Vagina (tissue), 2 donors: ENCODE measurements around the gene HS6ST3. TPM values are rescaled to one million over a fixed set of nuclear protein-coding genes. Genes with fewer than 3 reads are reported as not detected.

Experiments used
- DNase-seq, 2 donors: peaks; one replicate each; pipeline ENCODE4 v3.0.0-alpha.2; 2017; ENCODE audit errors: extremely low spot score in 2 of 2
- H3K27ac ChIP-seq: fragments of 200-600 bp; sonication (generic); one replicate; pipeline ENCODE4 v1.5.1; 2019
- H3K27me3 ChIP-seq: fragments of 200-600 bp; sonication (generic); one replicate; pipeline ENCODE4 v1.5.1; 2019
- H3K36me3 ChIP-seq, 2 donors: fragments of 200-600 bp; sonication (generic); one replicate each; pipeline ENCODE4 v1.5.1; 2017 to 2019
- H3K4me1 ChIP-seq: fragments of 200-600 bp; sonication (generic); one replicate; pipeline ENCODE4 v1.5.1; 2019
- H3K4me3 ChIP-seq, 2 donors: fragments of 200-600 bp; sonication (generic); 1 replicate in 1 of 2; 2 replicates in 1 of 2; pipeline ENCODE4 v1.5.1; 2016 to 2019
- H3K9me3 ChIP-seq: fragments of 200-600 bp; sonication (generic); one replicate; pipeline ENCODE4 v1.5.1; 2019
- CTCF ChIP-seq, 3 experiments: fragments of 450-650 bp in 2 of 3; fragments of 200-600 bp in 1 of 3; sonication (generic) in 1 of 3; IDR thresholded peaks; one replicate each; pipeline ENCODE4 v1.5.1; 2017 to 2019; ENCODE audit warnings: antibody characterized with exemption in 3 of 3, mild to moderate bottlenecking in 2 of 3, moderate library complexity in 2 of 3
- POLR2A ChIP-seq, 2 donors: fragments of 450-650 bp; IDR thresholded peaks; one replicate each; pipeline ENCODE4 v1.6.1; 2017; ENCODE audit warnings: antibody characterized with exemption in 2 of 2, mild to moderate bottlenecking in 2 of 2, moderate library complexity in 2 of 2
- POLR2AphosphoS5 ChIP-seq, 2 donors: sonication (generic); formaldehyde crosslinking; IDR thresholded peaks; one replicate each; pipeline ENCODE4 v1.9.0; 2017; ENCODE audit warnings: antibody characterized with exemption in 2 of 2, mild to moderate bottlenecking in 2 of 2, low read depth in 1 of 2; ENCODE audit not compliant: insufficient read depth in 1 of 2
- intact Hi-C: fragments of 100-400 bp; cut with DNase I; formaldehyde crosslinking; loops from one replicate; pipeline ENCODE4 v1.15.1; 2023
- total RNA-seq: library from RNA; depleted of rRNA; stranded (reverse); fragments of >200 nt; gene quantifications from one replicate; pipeline ENCODE4 v1.2.3, GENCODE V29; 2016

The HS6ST3 gene
- total RNA-seq, 1 donor from 2014 or later, result 0.49 TPM

- Histone ChIP-seq H3K4me3 (no peak overlapping the region), H3K4me1 (no peaks in the 10 kb centered on the region), H3K27me3 (no peaks in the 10 kb centered on the region), H3K36me3 (no peaks in the 10 kb centered on the region), H3K27ac (no peak overlapping the region), H3K9me3 (no peaks in the 10 kb centered on the region)
- intact Hi-C loops, result no loop called here
- TF ChIP-seq POLR2A (IDR thresholded peaks at IDR 0.05), result no peak
- no peak for DNase-seq
These were observed 331.4 kb downstream of the HS6ST3 start for GRCh38 chr13:96421314-96421713.

DNA sequence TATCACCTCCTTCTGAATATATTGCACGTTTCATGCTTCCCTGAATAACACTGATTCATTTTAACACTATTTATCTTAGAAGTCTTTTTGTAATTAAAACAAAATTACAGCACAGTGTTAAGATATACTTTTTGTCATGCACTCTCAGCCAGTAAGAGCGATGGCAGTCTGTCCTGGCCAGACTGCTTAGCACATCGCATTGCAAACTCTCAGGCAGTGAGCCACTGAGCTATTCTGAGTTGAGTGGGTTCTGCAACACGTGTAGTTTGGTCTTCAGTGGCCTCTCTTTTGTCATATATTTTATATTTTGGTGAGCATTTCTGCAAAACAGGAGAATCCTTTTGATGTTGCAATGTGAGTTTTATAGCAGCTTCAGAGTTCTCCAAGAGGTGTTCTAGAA is 332.1 kb downstream of the HS6ST3 start:
- H3K4me3 ChIP-seq, result no peak overlapping the region
- H3K27me3 ChIP-seq, result no peaks in the 10 kb centered on the region
- DNase-seq, result no peak
- H3K4me1 ChIP-seq, result no peaks in the 10 kb centered on the region
- H3K9me3 ChIP-seq, result no peaks in the 10 kb centered on the region
- no peaks in the 10 kb centered on the region for H3K36me3 ChIP-seq
- H3K27ac ChIP-seq, result no peak overlapping the region
- intact Hi-C loops, result no loop called here
- TF ChIP-seq POLR2A (IDR thresholded peaks at IDR 0.05), result no peak
- TF ChIP-seq CTCF (IDR thresholded peaks at IDR 0.05), result no peak
- TF ChIP-seq POLR2AphosphoS5 (IDR thresholded peaks at IDR 0.05; ENCODE audit: insufficient read depth in 1 of 2, low read depth in 1 of 2), result no peak

DNA sequence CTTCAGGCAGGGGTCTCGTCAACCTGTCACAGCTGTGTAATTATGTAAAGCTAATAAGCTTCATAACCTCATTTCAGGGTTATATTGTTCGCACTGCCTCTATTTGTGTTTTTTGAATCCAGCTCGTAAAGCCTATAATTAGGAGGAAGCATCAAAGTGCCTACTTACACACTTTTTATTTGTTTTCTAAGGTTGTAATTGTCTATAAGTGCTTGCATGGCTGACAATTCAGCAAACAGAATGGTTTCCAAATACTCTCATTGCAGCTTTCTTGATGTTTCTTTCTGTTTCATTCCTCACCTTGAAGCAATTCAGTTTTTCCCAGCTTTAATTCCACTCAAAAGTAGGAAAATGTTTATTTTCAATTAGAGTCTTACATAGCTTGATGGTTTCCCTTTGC is 336.3 kb downstream of the HS6ST3 start:
- intact Hi-C loops, result no loop called here
- Histone ChIP-seq H3K27ac (no peak overlapping the region), H3K9me3 (no peaks in the 10 kb centered on the region), H3K36me3 (no peaks in the 10 kb centered on the region), H3K4me1 (no peaks in the 10 kb centered on the region), H3K4me3 (no peak overlapping the region), H3K27me3 (no peaks in the 10 kb centered on the region)
- TF ChIP-seq POLR2A (IDR thresholded peaks at IDR 0.05), result no peak
- TF ChIP-seq CTCF (IDR thresholded peaks at IDR 0.05), result no peak
- TF ChIP-seq POLR2AphosphoS5 (IDR thresholded peaks at IDR 0.05; ENCODE audit: insufficient read depth in 1 of 2, low read depth in 1 of 2), result no peak
- no peak for DNase-seq

- no peak overlapping the region for H3K4me3 ChIP-seq
- no peaks in the 10 kb centered on the region for H3K27me3 ChIP-seq
- intact Hi-C loops, result no loop called here
- TF ChIP-seq POLR2A (IDR thresholded peaks at IDR 0.05) (no peak), POLR2AphosphoS5 (IDR thresholded peaks at IDR 0.05; ENCODE audit: insufficient read depth in 1 of 2, low read depth in 1 of 2) (no peak), CTCF (IDR thresholded peaks at IDR 0.05) (no peak)
- H3K9me3 ChIP-seq, result no peaks in the 10 kb centered on the region
- H3K4me1 ChIP-seq, result no peaks in the 10 kb centered on the region
- no peak for DNase-seq
- H3K27ac ChIP-seq, result no peak overlapping the region
- H3K36me3 ChIP-seq, result no peaks in the 10 kb centered on the region
These were observed 339.0 kb downstream of the HS6ST3 start for GRCh38 chr13:96428911-96429310.

DNA sequence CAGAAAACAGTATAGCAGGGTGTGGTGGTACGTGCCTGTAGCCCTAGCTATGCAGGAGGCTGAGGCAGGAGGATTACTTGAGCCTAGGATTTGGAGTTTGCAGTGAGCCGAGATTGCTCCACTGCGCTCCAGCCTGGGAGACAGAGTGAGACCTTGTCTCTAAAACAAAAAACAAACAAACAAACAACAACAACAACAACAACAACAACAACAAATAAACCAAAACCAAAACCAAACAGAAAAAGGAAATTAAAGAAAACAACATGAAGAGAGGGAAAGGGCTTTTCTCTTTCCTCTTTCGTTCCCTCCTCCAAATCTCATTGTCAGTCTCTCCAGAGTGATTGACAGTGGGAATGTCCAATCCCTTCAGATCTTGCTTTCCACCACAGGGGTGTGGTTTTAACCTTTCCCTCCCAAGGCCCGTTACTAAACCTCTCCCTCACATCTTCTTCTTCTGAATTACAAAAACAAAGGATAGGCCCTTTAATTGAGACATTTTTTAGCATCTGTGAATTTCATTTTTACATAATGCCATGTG is 341.2 kb downstream of the HS6ST3 start:
- TF ChIP-seq CTCF (IDR thresholded peaks at IDR 0.05) (no peak), POLR2AphosphoS5 (IDR thresholded peaks at IDR 0.05; ENCODE audit: insufficient read depth in 1 of 2, low read depth in 1 of 2) (no peak), POLR2A (IDR thresholded peaks at IDR 0.05) (no peak)
- no peak for DNase-seq
- Histone ChIP-seq H3K4me1 (no peaks in the 10 kb centered on the region), H3K27ac (no peak overlapping the region), H3K27me3 (no peaks in the 10 kb centered on the region), H3K4me3 (no peak overlapping the region), H3K36me3 (no peaks in the 10 kb centered on the region), H3K9me3 (no peaks in the 10 kb centered on the region)
- intact Hi-C loops, result loop anchor here (10.0 kb wide), 1 partner anchor 1924 kb away; no protein-coding TSS in a partner anchor
